Cortex of kidney (tissue), 1 donor: ENCODE measurements around the gene ALX4.

Source experiments
- DNase-seq: peaks from one replicate; lab custom pipeline; 2025; lab: John Stamatoyannopoulos, UW

Gene ALX4

GRCh38 chr11:44244639-44245310 lies 65.2 kb downstream of the ALX4 start:
- no peak for DNase-seq

GRCh38 chr11:44243595-44244343 lies 66.2 kb downstream of the ALX4 start:
- no peak for DNase-seq

GRCh38 chr11:44243086-44243485 lies 66.9 kb downstream of the ALX4 start:
- no peak for DNase-seq

- no peak for DNase-seq
Observed at GRCh38 chr11:44241851-44242250, 68.1 kb downstream of the ALX4 start.

- DNase-seq = no peak
Observed at GRCh38 chr11:44237156-44237555, 72.8 kb downstream of the ALX4 start.

GRCh38 chr11:44236296-44236695 lies 73.6 kb downstream of the ALX4 start:
- DNase-seq = no peak

- no peak for DNase-seq
Observed at GRCh38 chr11:44235765-44236201, 74.2 kb downstream of the ALX4 start.

GRCh38 chr11:44229624-44230023 lies 80.3 kb downstream of the ALX4 start:
- no peak for DNase-seq

- no peak for DNase-seq
Observed at GRCh38 chr11:44229098-44229497, 80.8 kb downstream of the ALX4 start.

GRCh38 chr11:44228379-44228778 lies 81.6 kb downstream of the ALX4 start:
- DNase-seq = no peak

GRCh38 chr11:44226945-44227344 lies 83.0 kb downstream of the ALX4 start:
- DNase-seq = no peak

GRCh38 chr11:44226490-44226889 lies 83.4 kb downstream of the ALX4 start:
- DNase-seq = no peak

GRCh38 chr11:44224867-44225501 lies 85.0 kb downstream of the ALX4 start:
- no peak for DNase-seq

- DNase-seq = no peak
Observed at GRCh38 chr11:44223238-44223637, 86.7 kb downstream of the ALX4 start.

GRCh38 chr11:44221992-44222391 lies 87.9 kb downstream of the ALX4 start:
- no peak for DNase-seq

GRCh38 chr11:44221456-44221855 lies 88.5 kb downstream of the ALX4 start:
- DNase-seq = no peak

- no peak for DNase-seq
Observed at GRCh38 chr11:44219830-44220796, 89.8 kb downstream of the ALX4 start.

- DNase-seq = no peak
Observed at GRCh38 chr11:44217432-44217831, 92.5 kb downstream of the ALX4 start.

- DNase-seq = no peak
Observed at GRCh38 chr11:44213148-44213547, 96.8 kb downstream of the ALX4 start.

GRCh38 chr11:44212128-44212527 lies 97.8 kb downstream of the ALX4 start:
- no peak for DNase-seq
